H7 (cell line): Measurements from ENCODE around the gene DNASE1L2. TPM values are rescaled to one million over a fixed set of nuclear protein-coding genes. Genes with fewer than 3 reads are reported as not detected.
"Not testable (repeated sequence)": the region's sequence is repeated elsewhere in the genome, so short reads cannot be mapped to it uniquely, and the experiment has no call there.

Source experiments
- DNase-seq: peaks from one replicate; pipeline ENCODE4 v3.0.0; 2012
- H3K27me3 ChIP-seq: 2 replicates; pipeline ENCODE4 v1.6.0; 2011; ENCODE audit warnings: mild to moderate bottlenecking, low read length; ENCODE audit not compliant: control insufficient read depth, insufficient read depth
- H3K36me3 ChIP-seq: replicated peaks from 2 replicates; pipeline ENCODE4 v1.5.1; 2011; ENCODE audit warnings: low read length; ENCODE audit not compliant: control insufficient read depth, insufficient read depth
- H3K4me3 ChIP-seq: 2 replicates; pipeline ENCODE4 v1.5.1; 2011; ENCODE audit warnings: low read depth, mild to moderate bottlenecking, control low read depth, low read length, moderate library complexity; ENCODE audit not compliant: insufficient read depth
- total RNA-seq: library from RNA; depleted of rRNA; stranded (reverse); fragments of >200 nt; shearing (Covaris generic); gene quantifications from 2 replicates; pipeline ENCODE4 v1.2.3, GENCODE V29; 2014

DNASE1L2 gene
- total RNA-seq, 1 experiment from 2014 or later = 0.69 TPM

- no peaks in the 10 kb centered on the region for H3K27me3 ChIP-seq
- H3K36me3 ChIP-seq = peaks cover 23% of the 10 kb centered on the region
- peak; percentile 100 for DNase-seq
- peak within 1 kb of the TSS; percentile 79 for H3K4me3 ChIP-seq
Measured at GRCh38 chr16:2251296-2252111, 15.3 kb downstream of the DNASE1L2 start, which contains the start of gene ECI1. ECI1 (minus strand) TSS chr16:2251587; CDS start chr16:2251566, 21 bp downstream.

GRCh38 chr16:2252806-2253148 lies 16.5 kb downstream of the DNASE1L2 start:
- DNase-seq = peak; percentile 42
- Histone ChIP-seq H3K36me3 (peaks cover 33% of the 10 kb centered on the region), H3K4me3 (no peak overlapping the region), H3K27me3 (no peaks in the 10 kb centered on the region)

GRCh38 chr16:2253293-2253692 lies 17.0 kb downstream of the DNASE1L2 start:
- H3K27me3 ChIP-seq = no peaks in the 10 kb centered on the region
- DNase-seq = peak; percentile 24
- H3K36me3 ChIP-seq = peaks cover 36% of the 10 kb centered on the region
- H3K4me3 ChIP-seq = no peak overlapping the region

GRCh38 chr16:2256531-2257140 lies 20.4 kb downstream of the DNASE1L2 start:
- Histone ChIP-seq H3K27me3 (no peaks in the 10 kb centered on the region), H3K4me3 (no peak overlapping the region), H3K36me3 (peaks cover 51% of the 10 kb centered on the region)
- peak; percentile 24 for DNase-seq

- DNase-seq = no peak
- H3K27me3 ChIP-seq = no peaks in the 10 kb centered on the region
- H3K36me3 ChIP-seq = peaks cover 62% of the 10 kb centered on the region
- no peak overlapping the region for H3K4me3 ChIP-seq
Measured at GRCh38 chr16:2257726-2258125, 21.5 kb downstream of the DNASE1L2 start.

- H3K4me3 ChIP-seq, H3K27me3 ChIP-seq, DNase-seq: not testable (repeated sequence)
- H3K36me3 ChIP-seq = peaks cover 65% of the 10 kb centered on the region
Measured at GRCh38 chr16:2258530-2258929, 22.3 kb downstream of the DNASE1L2 start.

- Histone ChIP-seq H3K4me3 (no peak overlapping the region), H3K27me3 (no peaks in the 10 kb centered on the region), H3K36me3 (peaks cover 66% of the 10 kb centered on the region)
- no peak for DNase-seq
Measured at GRCh38 chr16:2260250-2260649, 24.0 kb downstream of the DNASE1L2 start.

- H3K27me3 ChIP-seq, H3K4me3 ChIP-seq, DNase-seq: not testable (repeated sequence)
- H3K36me3 ChIP-seq = peaks cover 44% of the 10 kb centered on the region
Measured at GRCh38 chr16:2263026-2263425, 26.8 kb downstream of the DNASE1L2 start.

- not testable (repeated sequence) for H3K27me3 ChIP-seq
- Histone ChIP-seq H3K36me3 (peaks cover 26% of the 10 kb centered on the region), H3K4me3 (peak overlapping the region; percentile 93)
- peak; percentile 53 for DNase-seq
Measured at GRCh38 chr16:2266887-2267286, 30.6 kb downstream of the DNASE1L2 start.

GRCh38 chr16:2267505-2267912 lies 31.3 kb downstream of the DNASE1L2 start:
- H3K27me3 ChIP-seq, DNase-seq: not testable (repeated sequence)
- Histone ChIP-seq H3K4me3 (peak overlapping the region; percentile 93), H3K36me3 (peaks cover 19% of the 10 kb centered on the region)

GRCh38 chr16:2267913-2268666 lies 31.8 kb downstream of the DNASE1L2 start, which contains the start of gene RNPS1:
RNPS1 (minus strand) TSS chr16:2268126; CDS start chr16:2264643, 3,483 bp downstream.
- Histone ChIP-seq H3K4me3 (peak within 1 kb of the TSS; percentile 93), H3K27me3 (no peaks in the 10 kb centered on the region; the same call in 1 of the 2 replicates), H3K36me3 (peaks cover 15% of the 10 kb centered on the region)
- peak; percentile 100 for DNase-seq

- H3K36me3 ChIP-seq = peaks cover 3% of the 10 kb centered on the region
- H3K27me3 ChIP-seq = no peaks in the 10 kb centered on the region; the same call in 1 of the 2 replicates
- no peak overlapping the region for H3K4me3 ChIP-seq
- DNase-seq = no peak
Measured at GRCh38 chr16:2270070-2270462, 33.8 kb downstream of the DNASE1L2 start.

GRCh38 chr16:2270588-2271470 lies 34.6 kb downstream of the DNASE1L2 start:
- peak; percentile 49 for DNase-seq
- H3K27me3 ChIP-seq = no peaks in the 10 kb centered on the region; the same call in 1 of the 2 replicates
- H3K36me3 ChIP-seq = peaks cover 3% of the 10 kb centered on the region
- H3K4me3 ChIP-seq = no peak overlapping the region
